Retinal pigment epithelial cell (primary cell): ENCODE data around the gene PIGN.

ENCODE experiments used
- DNase-seq: peaks from one replicate; pipeline ENCODE4 v3.0.0-alpha.2; 2010; ENCODE audit warnings: low read depth
- H3K4me3 ChIP-seq: 2 replicates; pipeline ENCODE4 v1.5.1; 2011; ENCODE audit warnings: mild to moderate bottlenecking, low read length, control low read depth, moderate library complexity
- CTCF ChIP-seq: conservative IDR thresholded peaks from 2 replicates; pipeline ENCODE4 v1.5.1; 2011; ENCODE audit warnings: low read depth, low read length, control low read depth, inconsistent platforms

The PIGN gene

GRCh38 chr18:62081248-62081647, 105.6 kb downstream of the PIGN start:
- no peak overlapping the region for H3K4me3 ChIP-seq
- no peak for TF ChIP-seq CTCF
- no peak for DNase-seq

- H3K4me3 ChIP-seq = no peak overlapping the region
- DNase-seq = no peak
- TF ChIP-seq CTCF = no peak
These were observed 106.5 kb downstream of the PIGN start for GRCh38 chr18:62080172-62080900.

GRCh38 chr18:62073461-62074281, 113.2 kb downstream of the PIGN start:
- TF ChIP-seq CTCF = no peak
- no peak for DNase-seq

GRCh38 chr18:62072370-62072769, 114.5 kb downstream of the PIGN start:
- no peak for DNase-seq
- H3K4me3 ChIP-seq = no peak overlapping the region
- no peak for TF ChIP-seq CTCF

More at GRCh38 chr18:62073461-62074281, 113.2 kb downstream of the PIGN start:
- no peak overlapping the region for H3K4me3 ChIP-seq

GRCh38 chr18:62071071-62071470, 115.8 kb downstream of the PIGN start:
- DNase-seq = no peak
- no peak overlapping the region for H3K4me3 ChIP-seq
- TF ChIP-seq CTCF = no peak

GRCh38 chr18:62070302-62070701, 116.6 kb downstream of the PIGN start:
- no peak overlapping the region for H3K4me3 ChIP-seq
- no peak for TF ChIP-seq CTCF
- no peak for DNase-seq
